ENCODE measurements around the gene FER.

FER gene

GRCh38 chr5:108820983-108821382, 73.3 kb downstream of the FER start:
- Histone ChIP-seq H3K27me3 (ENCODE audit: insufficient read depth, low read length, poor library complexity) (no peaks in the 10 kb centered on the region), H3K4me3 (ENCODE audit: low read depth in 1 of 2, low read length in 2 of 2) (no peak overlapping the region), H4K20me1 (ENCODE audit: insufficient read depth, low read length) (no peaks in the 10 kb centered on the region), H3K4me2 (ENCODE audit: insufficient read depth, low read length) (no peak overlapping the region), H3K9ac (ENCODE audit: low read depth, low read length) (no peak overlapping the region), H3K79me2 (ENCODE audit: insufficient read depth, low read length) (no peaks in the 10 kb centered on the region), H3K9me3 (ENCODE audit: insufficient read depth, low read length, severe bottlenecking) (no peaks in the 10 kb centered on the region), H2AFZ (ENCODE audit: low read depth, low read length) (no peak overlapping the region), H3K36me3 (ENCODE audit: insufficient read depth, low read length) (no peaks in the 10 kb centered on the region), H3K27ac (ENCODE audit: low read length) (no peak overlapping the region), H3K4me1 (ENCODE audit: insufficient read depth, low read length) (no peaks in the 10 kb centered on the region)
- TF ChIP-seq, protein P1, sequence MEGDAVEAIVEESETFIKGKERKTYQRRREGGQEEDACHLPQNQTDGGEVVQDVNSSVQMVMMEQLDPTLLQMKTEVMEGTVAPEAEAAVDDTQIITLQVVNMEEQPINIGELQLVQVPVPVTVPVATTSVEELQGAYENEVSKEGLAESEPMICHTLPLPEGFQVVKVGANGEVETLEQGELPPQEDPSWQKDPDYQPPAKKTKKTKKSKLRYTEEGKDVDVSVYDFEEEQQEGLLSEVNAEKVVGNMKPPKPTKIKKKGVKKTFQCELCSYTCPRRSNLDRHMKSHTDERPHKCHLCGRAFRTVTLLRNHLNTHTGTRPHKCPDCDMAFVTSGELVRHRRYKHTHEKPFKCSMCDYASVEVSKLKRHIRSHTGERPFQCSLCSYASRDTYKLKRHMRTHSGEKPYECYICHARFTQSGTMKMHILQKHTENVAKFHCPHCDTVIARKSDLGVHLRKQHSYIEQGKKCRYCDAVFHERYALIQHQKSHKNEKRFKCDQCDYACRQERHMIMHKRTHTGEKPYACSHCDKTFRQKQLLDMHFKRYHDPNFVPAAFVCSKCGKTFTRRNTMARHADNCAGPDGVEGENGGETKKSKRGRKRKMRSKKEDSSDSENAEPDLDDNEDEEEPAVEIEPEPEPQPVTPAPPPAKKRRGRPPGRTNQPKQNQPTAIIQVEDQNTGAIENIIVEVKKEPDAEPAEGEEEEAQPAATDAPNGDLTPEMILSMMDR (IDR thresholded peaks at IDR 0.05; ENCODE audit: borderline replicate concordance, extremely low read depth, low read length, poor library complexity, severe bottlenecking): no peak
- TF ChIP-seq EZH2 (IDR thresholded peaks at IDR 0.05; ENCODE audit: borderline replicate concordance, low read depth, low read length, severe bottlenecking): no peak
- ATAC-seq (ENCODE audit: insufficient read depth, low read depth): no peak
- DNase-seq: no peak

DNA sequence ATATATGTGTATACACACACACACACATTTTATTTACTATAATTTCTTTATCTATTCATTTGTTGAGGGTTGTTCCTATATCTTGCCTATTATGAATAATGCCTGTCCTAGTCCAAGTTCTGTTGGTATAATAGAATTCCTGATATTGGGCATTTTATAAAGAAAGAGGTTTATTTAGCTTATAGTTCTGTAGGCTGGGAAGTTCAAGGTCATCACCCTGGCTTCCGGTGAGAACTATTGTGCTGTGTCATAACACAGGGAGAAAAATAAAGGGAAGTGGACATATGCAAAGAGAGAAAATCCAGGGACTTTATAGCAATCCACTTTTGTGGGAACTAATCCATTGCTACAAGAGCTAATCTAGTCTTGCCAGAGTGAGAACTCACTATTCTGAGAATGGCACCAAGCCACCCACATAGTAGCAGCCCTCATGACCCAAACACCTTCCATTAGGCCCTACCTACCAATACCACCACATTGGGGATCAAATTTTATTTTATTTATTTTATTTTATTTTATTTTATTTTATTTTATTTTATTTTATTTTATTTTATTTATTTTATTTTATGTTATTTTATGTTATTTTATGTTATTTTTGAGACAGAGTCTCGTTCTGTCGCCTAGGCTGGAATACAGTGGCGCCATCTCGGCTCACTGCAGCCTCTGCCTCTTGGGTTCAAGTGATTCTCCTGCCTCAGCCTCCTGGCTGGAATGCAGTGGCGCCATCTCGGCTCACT, 74.7 kb downstream of the FER start:
- no peaks in the 10 kb centered on the region for H4K20me1 ChIP-seq (ENCODE audit: insufficient read depth, low read length)
- ATAC-seq (ENCODE audit: insufficient read depth, low read depth): no peak
- H3K27me3 ChIP-seq (ENCODE audit: insufficient read depth, low read length, poor library complexity): no peaks in the 10 kb centered on the region
- no peak overlapping the region for H3K9ac ChIP-seq (ENCODE audit: low read depth, low read length)
- H3K79me2 ChIP-seq (ENCODE audit: insufficient read depth, low read length): no peaks in the 10 kb centered on the region
- no peak overlapping the region for H2AFZ ChIP-seq (ENCODE audit: low read depth, low read length)
- H3K4me3 ChIP-seq (ENCODE audit: low read depth in 1 of 2, low read length in 2 of 2): no peak overlapping the region
- H3K4me2 ChIP-seq (ENCODE audit: insufficient read depth, low read length): no peak overlapping the region
- no peak overlapping the region for H3K27ac ChIP-seq (ENCODE audit: low read length)
- no peaks in the 10 kb centered on the region for H3K9me3 ChIP-seq (ENCODE audit: insufficient read depth, low read length, severe bottlenecking)
- TF ChIP-seq, protein P1 (IDR thresholded peaks at IDR 0.05; ENCODE audit: borderline replicate concordance, extremely low read depth, low read length, poor library complexity, severe bottlenecking): no peak
- TF ChIP-seq EZH2 (IDR thresholded peaks at IDR 0.05; ENCODE audit: borderline replicate concordance, low read depth, low read length, severe bottlenecking): no peak
- no peaks in the 10 kb centered on the region for H3K36me3 ChIP-seq (ENCODE audit: insufficient read depth, low read length)
- no peaks in the 10 kb centered on the region for H3K4me1 ChIP-seq (ENCODE audit: insufficient read depth, low read length)
- DNase-seq: no peak

DNA sequence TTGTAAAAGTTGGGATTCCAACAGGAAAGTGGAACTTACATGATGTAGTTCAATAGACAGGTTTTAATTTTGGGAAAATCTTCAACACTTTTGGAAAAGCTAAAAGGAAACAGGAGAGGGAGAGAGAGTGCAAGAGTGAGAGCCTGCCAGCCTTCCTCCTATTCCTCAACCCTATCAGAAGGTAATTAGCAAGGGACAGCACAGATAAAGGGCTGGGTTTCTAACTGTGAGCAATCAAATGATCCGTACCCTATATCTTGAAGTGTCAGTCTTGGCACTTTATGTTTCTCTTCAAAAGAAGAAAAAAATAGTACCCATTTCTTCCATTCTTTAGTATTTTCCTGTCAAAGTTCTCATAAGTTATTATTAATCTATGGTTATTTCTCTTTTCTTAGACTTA, 79.4 kb downstream of the FER start:
- H3K79me2 ChIP-seq (ENCODE audit: insufficient read depth, low read length): no peaks in the 10 kb centered on the region
- ATAC-seq (ENCODE audit: insufficient read depth, low read depth): no peak
- no peaks in the 10 kb centered on the region for H3K4me1 ChIP-seq (ENCODE audit: insufficient read depth, low read length)
- no peak overlapping the region for H2AFZ ChIP-seq (ENCODE audit: low read depth, low read length)
- no peak overlapping the region for H3K9ac ChIP-seq (ENCODE audit: low read depth, low read length)
- no peak overlapping the region for H3K27ac ChIP-seq (ENCODE audit: low read length)
- TF ChIP-seq, protein P1 (IDR thresholded peaks at IDR 0.05; ENCODE audit: borderline replicate concordance, extremely low read depth, low read length, poor library complexity, severe bottlenecking): no peak
- no peak for TF ChIP-seq EZH2 (IDR thresholded peaks at IDR 0.05; ENCODE audit: borderline replicate concordance, low read depth, low read length, severe bottlenecking)
- H3K4me2 ChIP-seq (ENCODE audit: insufficient read depth, low read length): no peak overlapping the region
- no peaks in the 10 kb centered on the region for H3K9me3 ChIP-seq (ENCODE audit: insufficient read depth, low read length, severe bottlenecking)
- no peaks in the 10 kb centered on the region for H3K27me3 ChIP-seq (ENCODE audit: insufficient read depth, low read length, poor library complexity)
- no peaks in the 10 kb centered on the region for H4K20me1 ChIP-seq (ENCODE audit: insufficient read depth, low read length)
- no peak overlapping the region for H3K4me3 ChIP-seq (ENCODE audit: low read depth in 1 of 2, low read length in 2 of 2)
- H3K36me3 ChIP-seq (ENCODE audit: insufficient read depth, low read length): no peaks in the 10 kb centered on the region
- DNase-seq: no peak

All from DND-41 (cell line).